Activated naive CD8-positive, alpha-beta T cell treated with anti-CD3 and anti-CD28 coated beads, Interleukin-2, amount 50 U/mL, for 24 hours (primary cell): ENCODE data around the gene ZNF302.

Source experiments
- ATAC-seq: fragments of 150-1000 bp; cut with Tn5 transposase; one replicate; pipeline ENCODE4 v1.10.0; 2021
- DNase-seq: peaks from one replicate; pipeline ENCODE4 v3.0.0; 2021
- H3K27ac Mint-ChIP-seq: one replicate; pipeline ENCODE4 v1.8.0; 2021; ENCODE audit warnings: mild to moderate bottlenecking, mixed read lengths
- H3K27me3 Mint-ChIP-seq: one replicate; pipeline ENCODE4 v1.8.0; 2021; ENCODE audit warnings: mixed read lengths
- H3K36me3 Mint-ChIP-seq: one replicate; pipeline ENCODE4 v1.8.0; 2021; ENCODE audit warnings: low read depth, mixed read lengths
- H3K4me1 Mint-ChIP-seq: one replicate; pipeline ENCODE4 v1.8.0; 2021; ENCODE audit warnings: mixed read lengths
- H3K4me3 Mint-ChIP-seq: one replicate; pipeline ENCODE4 v1.8.0; 2021; ENCODE audit warnings: mild to moderate bottlenecking, moderate library complexity, mixed read lengths
- H3K9me3 Mint-ChIP-seq: one replicate; pipeline ENCODE4 v1.8.0; 2021; ENCODE audit warnings: mixed read lengths

ZNF302 gene

DNA sequence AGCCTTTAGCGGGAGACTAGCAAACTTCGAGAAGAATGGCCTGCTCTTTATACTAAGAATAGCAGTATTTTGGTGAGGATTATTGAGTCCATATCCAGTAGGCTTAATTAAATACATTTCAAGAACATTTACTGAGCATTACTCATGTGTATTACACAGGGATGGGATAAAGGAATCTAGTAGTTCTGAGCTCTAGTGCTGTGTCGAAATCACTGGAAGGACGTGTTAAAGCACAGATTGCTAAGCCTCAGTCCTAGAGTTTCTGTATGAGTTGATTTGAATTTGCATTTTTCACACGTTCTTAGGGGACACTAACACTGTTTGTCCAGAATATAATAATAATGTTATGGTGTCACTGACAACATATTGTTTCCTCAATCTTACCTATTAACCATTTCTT, 9.0 kb downstream of the ZNF302 start:
- H3K27ac Mint-ChIP-seq: no peak overlapping the region
- ATAC-seq (no peak), DNase-seq (no peak)
- peaks cover 6% of the 10 kb centered on the region for H3K27me3 Mint-ChIP-seq
- H3K9me3 Mint-ChIP-seq: peaks cover 75% of the 10 kb centered on the region
- no peak overlapping the region for H3K4me3 Mint-ChIP-seq
- no peaks in the 10 kb centered on the region for H3K4me1 Mint-ChIP-seq
- peaks cover 49% of the 10 kb centered on the region for H3K36me3 Mint-ChIP-seq

DNA sequence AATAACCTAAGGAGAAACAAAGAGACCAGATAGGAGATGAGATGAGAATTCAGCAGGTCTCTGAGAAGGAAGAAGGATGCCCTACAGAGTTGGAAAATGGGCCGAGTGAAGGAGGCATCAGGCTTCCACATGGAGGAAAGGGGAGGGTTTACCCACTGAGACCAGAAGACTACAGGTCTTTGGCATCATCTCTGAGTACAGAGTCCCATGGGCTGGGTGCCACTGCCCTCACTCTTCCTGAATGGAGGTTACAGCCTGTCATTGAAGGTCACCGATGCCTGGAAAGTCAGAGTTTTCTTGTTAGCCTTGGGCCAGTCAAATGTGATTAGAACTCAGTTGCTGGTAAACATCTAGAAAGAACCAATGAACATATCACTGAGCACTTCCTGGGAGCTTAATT, 9.9 kb downstream of the ZNF302 start:
- H3K27ac Mint-ChIP-seq: no peak overlapping the region
- H3K27me3 Mint-ChIP-seq: peaks cover 10% of the 10 kb centered on the region
- no peak for DNase-seq
- H3K9me3 Mint-ChIP-seq: peaks cover 73% of the 10 kb centered on the region
- no peak overlapping the region for H3K4me3 Mint-ChIP-seq
- no peaks in the 10 kb centered on the region for H3K4me1 Mint-ChIP-seq
- H3K36me3 Mint-ChIP-seq: peaks cover 40% of the 10 kb centered on the region
- no peak for ATAC-seq

DNA sequence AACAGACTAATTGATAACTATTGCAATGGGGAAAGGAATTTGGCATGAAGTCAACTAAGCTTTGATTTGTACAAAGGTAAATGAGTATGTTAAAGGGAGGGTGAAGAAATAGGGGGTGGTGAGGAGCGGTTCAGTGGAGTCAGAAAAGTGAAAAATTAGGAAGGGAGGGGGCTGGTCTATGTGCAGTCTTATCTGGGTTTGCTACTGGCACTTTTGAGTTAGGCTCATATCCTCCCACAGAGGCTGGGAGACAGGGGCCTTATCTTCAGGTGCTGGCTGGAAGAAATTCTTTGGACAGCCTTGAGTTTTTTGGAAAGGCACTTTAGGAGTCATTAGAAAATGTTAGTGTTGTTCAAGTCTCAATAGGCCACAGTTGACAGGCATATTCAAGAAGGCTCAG, 11.1 kb downstream of the ZNF302 start:
- Mint-ChIP-seq H3K36me3 (peaks cover 28% of the 10 kb centered on the region), H3K4me1 (no peaks in the 10 kb centered on the region), H3K27me3 (peaks cover 20% of the 10 kb centered on the region), H3K27ac (no peak overlapping the region), H3K9me3 (peaks cover 67% of the 10 kb centered on the region), H3K4me3 (no peak overlapping the region)
- no peak for ATAC-seq
- DNase-seq: no peak

DNA sequence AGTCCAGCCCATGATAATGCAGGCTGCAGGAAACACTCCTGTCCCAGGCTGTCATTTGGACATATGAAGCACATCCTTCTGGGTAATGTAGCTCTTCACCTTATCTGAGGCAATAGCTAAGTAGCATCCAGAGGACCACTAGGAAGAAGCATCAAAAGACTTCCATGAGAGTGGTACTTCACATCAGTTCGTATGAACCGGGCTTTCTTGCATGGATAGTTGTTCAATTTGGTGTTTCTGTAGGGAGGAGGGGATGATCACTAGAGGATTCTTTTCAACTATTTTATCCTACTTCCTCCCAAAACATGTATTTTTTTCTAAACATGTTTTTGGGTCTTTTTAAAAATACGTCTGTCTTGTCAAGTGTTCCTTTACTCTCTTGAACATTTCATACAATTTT, 12.9 kb downstream of the ZNF302 start:
- no peak for ATAC-seq
- Mint-ChIP-seq H3K4me1 (no peaks in the 10 kb centered on the region), H3K9me3 (peaks cover 52% of the 10 kb centered on the region), H3K27ac (no peak overlapping the region), H3K27me3 (peaks cover 28% of the 10 kb centered on the region), H3K4me3 (no peak overlapping the region), H3K36me3 (peaks cover 10% of the 10 kb centered on the region)
- no peak for DNase-seq

- DNase-seq: no peak
- H3K36me3 Mint-ChIP-seq: no peaks in the 10 kb centered on the region
- H3K4me1 Mint-ChIP-seq: no peaks in the 10 kb centered on the region
- ATAC-seq: no peak
- H3K27ac Mint-ChIP-seq: no peak overlapping the region
- H3K27me3 Mint-ChIP-seq: peaks cover 28% of the 10 kb centered on the region
- no peak overlapping the region for H3K4me3 Mint-ChIP-seq
- peaks cover 30% of the 10 kb centered on the region for H3K9me3 Mint-ChIP-seq
Observed at GRCh38 chr19:34692549-34692948, 15.1 kb downstream of the ZNF302 start.

DNA sequence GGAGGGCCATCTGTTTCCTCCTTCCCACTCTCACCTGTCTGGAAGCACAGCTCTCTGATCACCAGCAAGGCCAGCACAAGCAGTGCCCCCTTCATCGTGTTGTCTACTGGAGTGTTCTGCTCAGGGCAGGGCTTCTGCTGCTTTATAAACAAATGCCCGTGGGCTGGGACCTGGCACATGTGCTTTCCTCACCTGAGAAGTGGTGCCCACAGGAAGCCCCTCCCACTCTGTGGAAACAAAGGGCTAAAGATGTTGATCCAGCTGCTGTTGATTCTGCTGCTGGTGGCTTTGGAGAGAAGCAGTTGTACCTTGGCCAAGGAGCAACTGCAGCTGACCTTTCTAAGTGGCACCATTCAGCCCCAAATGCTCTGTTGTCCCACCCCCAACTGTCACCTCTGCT, 30.2 kb downstream of the ZNF302 start:
- Mint-ChIP-seq H3K4me1 (no peaks in the 10 kb centered on the region), H3K36me3 (no peaks in the 10 kb centered on the region), H3K27me3 (peaks cover 18% of the 10 kb centered on the region), H3K27ac (no peak overlapping the region), H3K9me3 (peaks cover 4% of the 10 kb centered on the region), H3K4me3 (no peak overlapping the region)
- DNase-seq (no peak), ATAC-seq (no peak)

DNA sequence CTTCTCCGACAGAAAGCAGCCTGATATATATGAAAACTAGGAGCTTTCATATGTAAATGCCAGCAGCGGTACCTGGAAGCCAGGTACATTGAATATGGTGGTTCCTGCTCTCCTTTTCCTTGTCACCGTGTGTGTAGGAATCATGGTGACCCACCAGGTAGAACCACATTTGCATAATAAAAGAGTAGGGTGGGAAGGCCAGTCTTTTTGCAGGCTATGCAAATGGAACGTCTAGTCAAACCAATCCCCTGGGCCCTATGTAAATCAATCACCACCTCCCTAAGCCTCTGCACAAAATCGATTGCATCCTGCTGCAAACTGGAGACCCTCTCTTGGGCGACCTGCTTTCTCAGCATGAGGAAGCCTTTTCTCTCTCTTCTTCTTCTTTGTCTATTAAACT, 34.4 kb downstream of the ZNF302 start:
- no peak for ATAC-seq

GRCh38 chr19:34712395-34713261, 35.1 kb downstream of the ZNF302 start:
- Mint-ChIP-seq H3K9me3 (peaks cover 18% of the 10 kb centered on the region), H3K36me3 (peaks cover 9% of the 10 kb centered on the region), H3K4me3 (no peak overlapping the region), H3K27me3 (peaks cover 16% of the 10 kb centered on the region), H3K4me1 (no peaks in the 10 kb centered on the region), H3K27ac (no peak overlapping the region)
- ATAC-seq (no peak), DNase-seq (peak; percentile 45)

More for the DNA sequence above, 34.4 kb downstream of the ZNF302 start:
- Mint-ChIP-seq H3K9me3 (peaks cover 18% of the 10 kb centered on the region), H3K4me1 (no peaks in the 10 kb centered on the region), H3K27ac (no peak overlapping the region), H3K4me3 (no peak overlapping the region), H3K27me3 (peaks cover 13% of the 10 kb centered on the region), H3K36me3 (peaks cover 9% of the 10 kb centered on the region)
- no peak for DNase-seq

DNA sequence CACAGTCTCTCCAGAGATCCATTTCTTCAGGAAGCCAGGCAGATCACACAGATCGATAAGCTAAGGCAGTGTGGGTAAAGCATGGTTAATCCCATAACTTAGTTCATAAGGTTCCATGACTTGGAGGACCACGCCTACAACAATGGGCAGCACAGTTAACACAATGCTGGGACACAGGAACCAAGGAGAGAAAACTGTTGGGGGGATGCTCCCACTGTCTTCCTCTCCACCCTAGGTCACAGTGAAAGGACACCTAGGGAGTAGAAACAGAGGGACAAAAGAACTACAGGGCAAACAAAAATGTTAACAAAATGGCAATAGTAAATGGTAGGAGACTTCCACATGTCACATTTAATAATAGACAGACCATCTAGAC, 35.8 kb downstream of the ZNF302 start:
- DNase-seq: peak; percentile 12
- H3K4me1 Mint-ChIP-seq: no peaks in the 10 kb centered on the region
- H3K27me3 Mint-ChIP-seq: peaks cover 21% of the 10 kb centered on the region
- H3K9me3 Mint-ChIP-seq: peaks cover 18% of the 10 kb centered on the region
- no peak overlapping the region for H3K4me3 Mint-ChIP-seq
- H3K36me3 Mint-ChIP-seq: peaks cover 9% of the 10 kb centered on the region
- H3K27ac Mint-ChIP-seq: no peak overlapping the region
- ATAC-seq: no peak

GRCh38 chr19:34715357-34715756, 37.9 kb downstream of the ZNF302 start:
- DNase-seq: no peak
- Mint-ChIP-seq H3K36me3 (peaks cover 9% of the 10 kb centered on the region), H3K27me3 (peaks cover 21% of the 10 kb centered on the region), H3K4me1 (no peaks in the 10 kb centered on the region), H3K4me3 (no peak overlapping the region), H3K27ac (no peak overlapping the region), H3K9me3 (peaks cover 18% of the 10 kb centered on the region)
- no peak for ATAC-seq

DNA sequence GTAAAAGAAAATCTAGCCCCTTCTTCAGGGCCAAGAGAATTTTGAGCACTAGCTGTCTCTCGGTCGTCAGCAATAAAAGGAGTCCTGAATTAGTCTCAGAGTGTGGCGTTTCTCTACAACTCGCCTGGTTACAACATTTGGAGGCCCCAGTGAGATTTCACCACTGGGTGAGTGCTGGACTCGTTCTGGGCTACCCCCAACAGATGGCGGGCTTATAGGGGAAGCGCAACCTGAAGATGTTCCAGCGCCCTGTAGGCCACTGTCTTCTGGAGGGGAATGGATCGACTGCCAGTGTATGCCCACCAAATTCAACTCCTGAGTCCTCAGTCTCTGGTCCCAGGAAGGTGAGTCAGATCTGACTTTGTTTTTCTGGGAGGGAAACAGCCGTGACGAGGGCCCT, 44.9 kb downstream of the ZNF302 start:
- ATAC-seq: no peak
- Mint-ChIP-seq H3K27me3 (peaks cover 25% of the 10 kb centered on the region), H3K27ac (no peak overlapping the region), H3K4me1 (no peaks in the 10 kb centered on the region), H3K4me3 (no peak overlapping the region), H3K9me3 (no peaks in the 10 kb centered on the region), H3K36me3 (no peaks in the 10 kb centered on the region)
- no peak for DNase-seq

GRCh38 chr19:34725400-34725799, 47.9 kb downstream of the ZNF302 start:
- Mint-ChIP-seq H3K4me3 (no peak overlapping the region), H3K27me3 (peaks cover 19% of the 10 kb centered on the region), H3K9me3 (no peaks in the 10 kb centered on the region), H3K4me1 (no peaks in the 10 kb centered on the region), H3K27ac (no peak overlapping the region), H3K36me3 (no peaks in the 10 kb centered on the region)
- ATAC-seq (no peak), DNase-seq (no peak)

GRCh38 chr19:34731019-34731829, 53.7 kb downstream of the ZNF302 start:
- ATAC-seq: no peak
- DNase-seq: no peak
- H3K27ac Mint-ChIP-seq: no peak overlapping the region
- no peak overlapping the region for H3K4me3 Mint-ChIP-seq
- H3K36me3 Mint-ChIP-seq: peaks cover 12% of the 10 kb centered on the region
- H3K27me3 Mint-ChIP-seq: peaks cover 2% of the 10 kb centered on the region
- peaks cover 23% of the 10 kb centered on the region for H3K4me1 Mint-ChIP-seq
- peaks cover 9% of the 10 kb centered on the region for H3K9me3 Mint-ChIP-seq

DNA sequence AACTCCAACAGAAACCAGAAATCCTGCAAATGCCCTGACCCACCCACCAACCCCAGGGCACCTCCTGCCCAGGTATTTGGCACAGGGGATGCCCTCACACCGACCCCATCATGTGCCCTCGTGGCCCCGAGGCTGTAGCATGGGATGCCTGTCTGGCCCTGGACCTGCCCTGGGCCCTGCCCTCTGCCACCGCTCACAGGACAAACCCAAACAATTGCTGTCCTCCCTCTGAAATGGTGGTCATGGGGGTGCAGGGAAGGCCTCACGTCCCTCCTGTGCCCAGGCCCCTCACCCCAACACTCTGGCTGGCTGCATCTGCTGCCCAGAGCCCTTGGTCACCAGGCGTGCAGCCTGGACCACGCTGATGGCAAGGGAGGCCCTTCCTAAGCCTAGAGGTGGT, 54.5 kb downstream of the ZNF302 start:
- ATAC-seq (no peak), DNase-seq (no peak)
- H3K9me3 Mint-ChIP-seq: peaks cover 14% of the 10 kb centered on the region
- H3K4me1 Mint-ChIP-seq: peaks cover 23% of the 10 kb centered on the region
- H3K27me3 Mint-ChIP-seq: peaks cover 2% of the 10 kb centered on the region
- peaks cover 16% of the 10 kb centered on the region for H3K36me3 Mint-ChIP-seq
- H3K27ac Mint-ChIP-seq: no peak overlapping the region
- no peak overlapping the region for H3K4me3 Mint-ChIP-seq

DNA sequence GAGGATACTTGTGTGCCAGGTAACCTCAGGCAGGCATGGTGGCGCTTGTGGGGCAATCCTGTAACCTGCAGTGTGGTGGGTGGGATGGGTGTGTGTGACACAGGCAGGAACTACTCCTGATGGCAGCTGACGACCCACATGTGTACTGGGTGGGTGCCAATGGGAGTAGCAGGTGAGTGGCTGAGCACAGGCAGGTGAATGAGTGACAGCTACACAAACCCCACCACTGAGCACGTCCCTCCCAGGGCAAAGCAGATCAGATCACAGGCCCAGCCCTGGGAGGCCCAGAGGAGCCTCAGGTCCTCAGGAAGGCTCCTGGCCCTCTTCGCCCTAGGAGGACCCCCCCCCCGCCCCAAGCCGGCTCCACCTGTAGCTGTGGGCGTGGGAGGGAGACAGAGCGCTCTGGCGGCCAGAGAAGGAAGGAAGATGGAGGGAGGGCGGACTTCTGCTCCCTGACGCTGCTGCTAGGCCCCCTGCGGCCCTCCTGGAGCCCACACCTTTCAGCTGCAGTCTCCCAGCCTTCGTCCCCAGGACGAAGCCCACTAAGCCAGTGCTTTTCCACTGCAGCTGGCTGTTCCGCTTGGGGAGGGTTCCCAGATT, 55.2 kb downstream of the ZNF302 start:
- Mint-ChIP-seq H3K9me3 (peaks cover 14% of the 10 kb centered on the region), H3K27ac (no peak overlapping the region), H3K4me1 (peaks cover 23% of the 10 kb centered on the region), H3K4me3 (peak overlapping the region; percentile 94), H3K27me3 (peaks cover 2% of the 10 kb centered on the region), H3K36me3 (peaks cover 23% of the 10 kb centered on the region)
- DNase-seq (no peak), ATAC-seq (no peak)
